Neural cell (in vitro differentiated cells): ENCODE data around the gene IL1A.

ENCODE experiments used
- EP300 ChIP-seq: fragments of 450-650 bp; conservative IDR thresholded peaks from 2 replicates; pipeline ENCODE4 v1.6.1; 2014; ENCODE audit warnings: antibody characterized with exemption, mild to moderate bottlenecking, moderate library complexity; ENCODE audit not compliant: poor library complexity, severe bottlenecking
- EZH2 ChIP-seq: fragments of 200-600, 300-800 bp; shearing (Covaris generic), sonication (generic); IDR thresholded peaks from 2 replicates; pipeline ENCODE4 v1.6.1; 2014; ENCODE audit warnings: antibody characterized with exemption, low read length, borderline replicate concordance, mild to moderate bottlenecking; ENCODE audit not compliant: insufficient read depth, poor library complexity, severe bottlenecking
- MXI1 ChIP-seq: fragments of 450-650 bp; conservative IDR thresholded peaks from 2 replicates; pipeline ENCODE4 v1.6.1; 2014; ENCODE audit warnings: antibody characterized with exemption, mild to moderate bottlenecking; ENCODE audit not compliant: poor library complexity, severe bottlenecking
- POLR2AphosphoS5 ChIP-seq: IDR thresholded peaks from 2 replicates; pipeline ENCODE4 v1.6.1; 2012
- RAD21 ChIP-seq: fragments of 450-650 bp; conservative IDR thresholded peaks from 2 replicates; pipeline ENCODE4 v1.6.1; 2014; ENCODE audit warnings: antibody characterized with exemption, mild to moderate bottlenecking, moderate library complexity
- REST ChIP-seq: IDR thresholded peaks from 2 replicates; pipeline ENCODE4 v1.6.1; 2012; ENCODE audit warnings: borderline replicate concordance
- SMC3 ChIP-seq: fragments of 450-650 bp; conservative IDR thresholded peaks from 2 replicates; pipeline ENCODE4 v1.6.1; 2014; ENCODE audit warnings: antibody characterized with exemption, mild to moderate bottlenecking, moderate library complexity; ENCODE audit not compliant: poor library complexity
- TAF1 ChIP-seq: IDR thresholded peaks from 2 replicates; pipeline ENCODE4 v1.6.1; 2012; ENCODE audit warnings: low read depth
- TF ChIP-seq, protein P1 (sequence below): fragments of 450-650 bp; IDR thresholded peaks from 2 replicates; pipeline ENCODE4 v1.5.1; 2014; ENCODE audit warnings: antibody characterized with exemption, mild to moderate bottlenecking, moderate library complexity; ENCODE audit not compliant: poor library complexity, severe bottlenecking

GRCh38 chr2:112803691-112804521 is 19.6 kb upstream of the IL1A start:
- TF ChIP-seq POLR2AphosphoS5 (no peak), EZH2 (no peak), MXI1 (no peak), TAF1 (no peak), REST (no peak), RAD21 (no peak), EP300 (no peak), SMC3 (no peak)
- TF ChIP-seq, protein P1, sequence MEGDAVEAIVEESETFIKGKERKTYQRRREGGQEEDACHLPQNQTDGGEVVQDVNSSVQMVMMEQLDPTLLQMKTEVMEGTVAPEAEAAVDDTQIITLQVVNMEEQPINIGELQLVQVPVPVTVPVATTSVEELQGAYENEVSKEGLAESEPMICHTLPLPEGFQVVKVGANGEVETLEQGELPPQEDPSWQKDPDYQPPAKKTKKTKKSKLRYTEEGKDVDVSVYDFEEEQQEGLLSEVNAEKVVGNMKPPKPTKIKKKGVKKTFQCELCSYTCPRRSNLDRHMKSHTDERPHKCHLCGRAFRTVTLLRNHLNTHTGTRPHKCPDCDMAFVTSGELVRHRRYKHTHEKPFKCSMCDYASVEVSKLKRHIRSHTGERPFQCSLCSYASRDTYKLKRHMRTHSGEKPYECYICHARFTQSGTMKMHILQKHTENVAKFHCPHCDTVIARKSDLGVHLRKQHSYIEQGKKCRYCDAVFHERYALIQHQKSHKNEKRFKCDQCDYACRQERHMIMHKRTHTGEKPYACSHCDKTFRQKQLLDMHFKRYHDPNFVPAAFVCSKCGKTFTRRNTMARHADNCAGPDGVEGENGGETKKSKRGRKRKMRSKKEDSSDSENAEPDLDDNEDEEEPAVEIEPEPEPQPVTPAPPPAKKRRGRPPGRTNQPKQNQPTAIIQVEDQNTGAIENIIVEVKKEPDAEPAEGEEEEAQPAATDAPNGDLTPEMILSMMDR, result no peak
